Measurements from ENCODE around the gene NOS3. TPM values are rescaled to one million over a fixed set of nuclear protein-coding genes. Genes with fewer than 3 reads are reported as not detected.

Gene NOS3
- total RNA-seq, 1 donor from 2014 or later: 0.22 TPM

GRCh38 chr7:151028948-151029501 is 38.2 kb downstream of the NOS3 start:
- ChIA-PET CTCF (interaction anchor here (1.0 to 3.9 kb wide), 4 partner anchors 11 to 82 kb away, joined by 3 to 25 read pairs (median 3); no protein-coding TSS in a partner anchor), POLR2A (interaction anchor here (0.9 to 2.2 kb wide), 10 partner anchors 10 to 1191 kb away, joined by 3 to 21 read pairs (median 4); partner anchors contain the start of genes FASTK, NUB1, SLC4A2 and ZNF862)
- Mint-ChIP-seq H3K36me3 (ENCODE audit: low read depth) (peaks cover 14% of the 10 kb centered on the region), H3K4me3 (peak overlapping the region; percentile 96), H3K27ac (peak overlapping the region; percentile 97), H3K9me3 (no peaks in the 10 kb centered on the region), H3K4me1 (peaks cover 22% of the 10 kb centered on the region), H3K27me3 (peaks cover 9% of the 10 kb centered on the region)
- DNase-seq: no peak
- no peak for TF ChIP-seq CTCF (IDR thresholded peaks at IDR 0.05)
- no peak for ATAC-seq (ENCODE audit: low read depth)
- intact Hi-C loops (cut with micrococcal nuclease): loop anchor here (1.0 to 5.0 kb wide), 11 partner anchors 11 to 1407 kb away; partner anchors contain the start of genes ABCF2, NUB1, TMUB1 and ZNF775

- TF ChIP-seq CTCF (IDR thresholded peaks at IDR 0.05): no peak
- ATAC-seq (ENCODE audit: low read depth): no peak
- intact Hi-C loops (cut with micrococcal nuclease): no loop called here
- Mint-ChIP-seq H3K4me1 (peaks cover 22% of the 10 kb centered on the region), H3K36me3 (ENCODE audit: low read depth) (peaks cover 22% of the 10 kb centered on the region), H3K4me3 (no peak overlapping the region), H3K27me3 (peaks cover 2% of the 10 kb centered on the region), H3K9me3 (no peaks in the 10 kb centered on the region), H3K27ac (no peak overlapping the region)
- CTCF ChIA-PET: no interaction called here
- POLR2A ChIA-PET: no interaction called here
- no peak for DNase-seq
These were observed 40.2 kb downstream of the NOS3 start for GRCh38 chr7:151031011-151031410.

GRCh38 chr7:151032936-151033863 is 42.4 kb downstream of the NOS3 start:
- Mint-ChIP-seq H3K4me3 (no peak overlapping the region), H3K36me3 (ENCODE audit: low read depth) (peaks cover 33% of the 10 kb centered on the region), H3K27ac (no peak overlapping the region), H3K9me3 (no peaks in the 10 kb centered on the region), H3K27me3 (no peaks in the 10 kb centered on the region), H3K4me1 (peaks cover 12% of the 10 kb centered on the region)
- ChIA-PET CTCF (interaction anchor here (0.7 kb wide), 1 partner anchor 22 kb away, joined by 3 read pairs; no protein-coding TSS in a partner anchor), POLR2A (interaction anchor here (0.7 to 1.2 kb wide), 2 partner anchors 47 to 54 kb away, joined by 3 to 4 read pairs; partner anchors contain the start of gene FASTK)
- DNase-seq: no peak
- intact Hi-C loops (cut with micrococcal nuclease): no loop called here
- TF ChIP-seq CTCF (IDR thresholded peaks at IDR 0.05): no peak
- ATAC-seq (ENCODE audit: low read depth): no peak

GRCh38 chr7:151033864-151034249 is 43.0 kb downstream of the NOS3 start:
- ATAC-seq (ENCODE audit: low read depth): no peak
- Mint-ChIP-seq H3K27me3 (no peaks in the 10 kb centered on the region), H3K4me3 (no peak overlapping the region), H3K36me3 (ENCODE audit: low read depth) (peaks cover 27% of the 10 kb centered on the region), H3K27ac (no peak overlapping the region), H3K4me1 (peaks cover 9% of the 10 kb centered on the region), H3K9me3 (no peaks in the 10 kb centered on the region)
- TF ChIP-seq CTCF (IDR thresholded peaks at IDR 0.05): no peak
- DNase-seq: no peak
- ChIA-PET POLR2A (interaction anchor here (1.2 kb wide), 1 partner anchor 47 kb away, joined by 4 read pairs; the partner anchor contains the start of gene FASTK), CTCF (no interaction called here)
- intact Hi-C loops (cut with micrococcal nuclease): no loop called here
